H54 (cell line): ENCODE data around the gene RAET1E.
A peak's percentile ranks its signal among the peaks of the same experiment; 100 is the strongest.
"Not testable (repeated sequence)": the region's sequence is repeated elsewhere in the genome, so short reads cannot be mapped to it uniquely, and the experiment has no call there.

Experiments
- DNase-seq: peaks from one replicate; pipeline ENCODE4 v3.0.0; 2011; ENCODE audit warnings: low spot score, mixed read lengths; ENCODE audit not compliant: insufficient read length
- FAIRE-seq: peaks from 3 replicates; lab custom pipeline; 2011; peaks lifted over from hg19 to GRCh38; lab: Jason Lieb, UNC
- POLR2A ChIP-seq: IDR thresholded peaks from 2 replicates; pipeline ENCODE4 v1.6.1; 2011; ENCODE audit warnings: low read depth, mild to moderate bottlenecking, low read length

RAET1E gene

DNA sequence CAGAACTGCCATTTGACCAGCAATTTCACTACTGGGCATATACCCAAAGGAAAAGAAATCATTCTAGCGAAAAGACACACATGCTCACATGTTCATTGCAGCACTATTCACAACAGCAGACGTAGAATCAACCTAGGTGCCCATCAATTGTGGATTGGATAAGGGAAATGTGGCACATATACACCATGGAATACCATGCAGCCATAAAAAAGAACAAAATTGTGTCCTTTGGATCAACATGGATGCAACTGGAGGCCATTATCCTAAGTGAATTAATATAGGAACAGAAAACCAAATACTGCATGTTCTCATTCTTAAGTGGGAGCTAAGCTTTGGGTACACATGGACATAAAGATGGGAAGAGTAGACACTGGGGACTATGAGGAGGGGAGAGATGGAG, 16.1 kb downstream of the RAET1E start:
- no peak for TF ChIP-seq POLR2A
- no peak for DNase-seq
- FAIRE-seq, result no peak

GRCh38 chr6:149881066-149881766, 16.7 kb downstream of the RAET1E start:
- DNase-seq (no peak), FAIRE-seq (no peak)
- TF ChIP-seq POLR2A, result no peak

DNA sequence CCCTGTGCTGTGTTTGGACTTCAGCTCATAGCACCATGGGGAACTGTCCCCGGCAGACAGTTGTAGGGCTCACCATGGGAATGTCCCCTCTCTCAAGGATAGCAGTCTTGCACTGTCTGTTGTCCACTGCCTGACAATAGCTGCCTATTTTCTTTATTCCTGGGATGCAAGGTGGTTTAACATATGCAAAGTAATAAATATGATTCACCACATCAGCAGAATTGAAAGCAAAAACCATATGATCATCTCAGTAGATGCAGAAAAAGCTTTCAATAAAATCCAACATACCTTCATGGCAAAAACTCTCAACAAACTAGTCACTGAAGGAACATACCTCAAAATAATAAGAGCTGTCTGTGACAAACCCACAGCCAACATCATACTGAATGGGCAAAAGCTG, 20.3 kb downstream of the RAET1E start:
- no peak for FAIRE-seq
- no peak for DNase-seq
- no peak for TF ChIP-seq POLR2A

GRCh38 chr6:149876241-149876933, 21.5 kb downstream of the RAET1E start:
- no peak for FAIRE-seq
- TF ChIP-seq POLR2A, result no peak
- DNase-seq, result no peak

- no peak for TF ChIP-seq POLR2A
- DNase-seq, result no peak
- FAIRE-seq, result no peak
Observed at GRCh38 chr6:149872233-149872632, 25.7 kb downstream of the RAET1E start.

DNA sequence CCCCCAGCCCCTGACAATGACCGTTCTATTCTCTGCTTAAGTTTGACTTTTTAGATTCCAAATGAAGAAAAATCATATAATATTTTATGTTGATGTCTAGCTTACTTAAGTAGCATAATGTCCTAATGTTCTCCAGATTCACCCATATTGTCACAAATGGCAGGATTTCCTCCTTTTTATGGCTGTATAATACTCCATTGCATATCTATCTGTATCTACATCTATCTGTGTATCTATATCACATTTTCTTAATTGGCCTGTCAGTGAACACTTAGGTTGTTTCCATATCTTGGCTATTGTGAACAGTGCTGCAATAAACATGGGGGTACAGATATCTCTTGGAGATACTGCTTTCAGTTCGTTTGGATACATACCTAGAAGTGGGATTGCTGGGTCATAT, 26.7 kb downstream of the RAET1E start:
- FAIRE-seq, result no peak
- TF ChIP-seq POLR2A, result no peak
- no peak for DNase-seq

DNA sequence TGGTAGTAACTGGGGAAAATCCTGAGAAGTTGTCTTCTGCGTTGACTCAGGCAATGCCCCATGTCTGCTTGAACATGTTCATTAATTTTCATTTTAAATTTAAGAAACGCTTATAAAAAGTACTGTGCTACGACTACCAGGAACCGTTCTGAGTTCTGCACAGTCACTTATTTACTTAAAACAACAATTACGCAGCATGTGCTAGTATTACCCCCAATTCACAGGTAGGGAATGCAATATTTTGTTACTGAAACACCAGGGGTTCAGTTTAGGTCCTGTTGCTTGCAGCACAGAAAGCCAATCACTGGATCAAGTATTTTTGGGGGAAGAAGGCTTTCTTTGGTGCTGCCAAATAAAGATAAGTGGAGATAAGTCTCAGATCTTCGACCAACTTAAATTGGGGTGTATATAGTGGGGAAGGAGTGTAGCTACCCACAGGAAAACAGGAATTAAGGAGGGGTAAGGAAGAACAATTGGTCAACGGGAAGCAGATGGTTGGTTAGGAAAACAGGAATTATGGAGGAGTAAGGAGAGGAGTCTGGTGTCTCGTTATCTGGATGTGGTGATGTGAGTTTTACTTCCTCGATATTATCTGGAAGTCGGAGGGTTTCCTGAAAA, 28.5 kb downstream of the RAET1E start:
- no peak for DNase-seq
- no peak for FAIRE-seq
- TF ChIP-seq POLR2A, result no peak

DNA sequence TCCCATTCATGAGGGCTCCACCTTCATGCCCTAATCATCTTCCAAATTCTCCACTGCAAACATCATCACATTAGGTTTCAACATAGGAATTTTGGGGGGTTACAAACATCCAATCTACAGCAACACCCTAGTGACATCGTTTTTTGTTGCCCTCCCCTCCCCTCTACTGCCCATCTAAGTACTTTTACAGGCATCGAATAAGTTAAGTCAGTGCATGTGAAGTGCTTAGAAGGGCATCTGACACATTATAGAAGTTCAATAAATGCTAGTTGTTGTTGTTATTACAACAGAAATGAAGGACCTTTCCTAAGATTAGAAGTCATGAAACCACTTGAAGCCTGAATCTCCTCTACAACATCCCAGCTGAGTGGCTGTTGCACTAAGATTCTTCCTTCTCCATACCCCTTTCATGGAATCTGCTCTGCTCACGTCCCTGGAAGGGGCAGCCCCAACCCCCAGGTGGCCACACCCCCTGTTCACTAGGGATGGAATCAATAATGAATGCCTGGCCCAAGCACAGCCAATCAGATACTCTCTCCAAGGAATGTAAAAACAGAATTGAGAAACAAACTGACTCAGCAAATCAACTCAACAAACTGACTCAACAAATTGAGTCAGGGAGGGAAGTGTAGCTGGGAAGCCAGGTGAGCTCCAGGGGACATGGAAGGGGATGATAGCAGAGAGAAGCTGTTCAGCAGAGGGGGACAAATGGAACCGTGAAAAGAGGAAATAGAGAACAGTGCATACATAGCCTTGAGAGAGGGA, 29.9 kb downstream of the RAET1E start:
- peak; percentile 33 for DNase-seq
- no peak for FAIRE-seq
- no peak for TF ChIP-seq POLR2A

DNA sequence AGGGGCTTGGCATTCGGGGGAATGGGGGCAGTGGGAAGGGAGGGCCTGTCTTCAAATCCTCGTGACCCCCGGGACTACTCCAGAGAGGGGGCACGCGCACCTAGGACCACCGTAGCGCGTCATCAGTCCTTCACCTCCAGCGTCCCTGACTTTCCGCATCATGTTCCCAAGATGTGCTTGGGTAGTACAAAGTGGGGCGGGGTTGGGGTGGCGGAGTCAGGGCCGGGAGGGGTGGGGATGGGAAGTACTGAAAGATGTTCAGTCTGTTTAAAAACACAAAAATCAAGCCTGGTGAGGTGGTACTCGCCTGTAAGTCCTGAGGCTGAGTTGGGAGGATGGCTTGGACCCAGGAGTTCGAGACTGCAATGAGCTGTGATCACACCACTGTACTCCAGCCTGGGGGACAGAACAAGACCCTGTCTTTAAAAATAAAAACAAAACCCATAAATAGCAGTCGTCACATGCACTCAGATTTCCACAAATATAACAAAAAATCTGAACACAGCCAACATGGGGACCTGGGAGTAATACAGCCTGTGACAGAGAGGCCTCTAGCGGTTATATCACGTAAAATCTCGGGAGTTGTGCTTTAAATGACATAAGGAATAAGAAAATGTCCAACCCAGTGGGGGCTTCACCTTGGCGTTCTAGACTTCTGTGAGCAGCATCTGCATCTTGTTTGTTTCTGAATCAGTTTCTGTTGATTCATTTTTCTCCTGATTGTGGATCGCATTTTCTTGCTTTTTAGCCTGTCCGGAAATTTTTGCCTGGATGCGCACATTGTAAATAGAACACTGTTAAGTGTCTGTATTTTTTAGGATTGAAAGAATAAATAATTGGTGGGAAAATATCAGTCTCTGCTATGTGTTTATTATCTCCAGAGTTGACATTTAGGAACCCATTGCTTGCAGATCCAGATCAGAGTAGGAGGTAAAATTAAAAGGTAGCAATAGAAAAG, 33.1 kb downstream of the RAET1E start:
- DNase-seq, result no peak
- no peak for FAIRE-seq
- no peak for TF ChIP-seq POLR2A

- DNase-seq (peak; percentile 68), FAIRE-seq (no peak)
- TF ChIP-seq POLR2A, result peak; percentile 79
Observed at GRCh38 chr6:149863698-149864577, 34.0 kb downstream of the RAET1E start, which contains the start of gene LRP11. Gene LRP11, minus strand, starts transcription at chr6:149864359. Its CDS starts 339 bp downstream, at chr6:149864020.

DNA sequence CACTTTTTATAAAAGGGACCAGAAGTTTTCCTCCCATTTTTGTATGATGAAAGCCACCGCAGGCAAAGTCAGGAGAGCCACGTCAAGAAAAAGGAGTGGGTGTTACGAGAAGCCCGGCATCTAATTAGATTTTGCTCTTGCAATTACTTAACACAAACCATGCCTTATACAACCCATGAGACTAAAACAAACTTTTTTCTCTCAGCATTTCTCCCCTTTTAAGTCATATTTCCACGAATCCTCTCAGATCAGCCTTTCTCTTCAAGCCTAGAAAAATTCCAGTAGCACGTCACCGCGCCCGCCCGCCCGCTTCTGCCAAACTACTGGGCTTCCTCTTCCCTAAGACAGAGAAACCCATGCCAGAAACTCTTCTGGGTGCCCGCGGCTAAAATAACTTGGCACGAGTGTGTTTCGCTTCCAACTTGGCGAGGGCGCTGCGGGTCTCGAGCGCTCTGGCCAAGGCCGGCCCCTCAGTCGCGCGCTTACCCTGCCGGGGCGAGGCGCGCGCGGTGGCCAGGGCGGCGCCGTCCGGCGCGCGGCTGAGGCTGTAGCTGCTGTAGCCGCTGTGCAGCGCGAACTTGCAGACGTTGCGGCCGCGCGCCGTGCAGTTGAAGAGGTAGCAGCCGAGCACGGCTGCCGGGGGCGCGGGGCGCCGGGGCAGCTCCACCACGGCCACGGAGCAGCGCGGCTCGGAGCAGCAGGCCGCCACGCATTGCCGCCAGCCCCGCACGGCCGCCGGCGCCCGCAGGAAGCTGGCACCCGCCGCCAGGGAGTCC, 34.8 kb downstream of the RAET1E start:
- FAIRE-seq (no peak), DNase-seq (peak; percentile 40)
- peak; percentile 53 for TF ChIP-seq POLR2A

- not testable (repeated sequence) for FAIRE-seq, DNase-seq
Observed at GRCh38 chr6:149862424-149862738, 35.5 kb downstream of the RAET1E start.
